Spleen (tissue), 7 donors: ENCODE measurements around the gene DPF1.

ENCODE experiments used
- CTCF ChIP-seq, 11 experiments: fragments of 200-600 bp in 7 of 11; fragments of 450-650 bp in 4 of 11; sonication (generic) in 4 of 11; IDR thresholded peaks in 8 of 11; conservative IDR thresholded peaks in 3 of 11; 1 replicate in 7 of 11; 2 replicates in 4 of 11; pipeline versions ENCODE4 v1.4.0 to v1.8.0; 2016 to 2021; ENCODE audit warnings: antibody characterized with exemption in 11 of 11, inconsistent platforms in 4 of 11, mild to moderate bottlenecking in 1 of 11
- POLR2A ChIP-seq, 3 donors: fragments of 450-650 bp; IDR thresholded peaks; one replicate each; pipeline ENCODE4 v1.5.1; 2017; ENCODE audit warnings: antibody characterized with exemption in 3 of 3, mild to moderate bottlenecking in 1 of 3
- POLR2AphosphoS5 ChIP-seq, 3 donors: sonication (generic); formaldehyde crosslinking; IDR thresholded peaks; one replicate each; pipeline ENCODE4 v1.5.1; 2017; ENCODE audit warnings: antibody characterized with exemption in 3 of 3
- donor health status: DM: no; HTN: no; CAD: no; lungs with moderate emphysema.
- donor health status: DM: no; HTN: no; CAD: no.
- donor health status: DM: no; HTN: no; CAD: no.

- TF ChIP-seq CTCF (IDR thresholded peaks at IDR 0.05 in 8 of 11, conservative IDR thresholded peaks at IDR 0.05 in 3 of 11) (no peak), POLR2A (IDR thresholded peaks at IDR 0.05) (no peak), POLR2AphosphoS5 (IDR thresholded peaks at IDR 0.05) (no peak)
Observed at GRCh38 chr19:38191747-38192146, 32.3 kb downstream of the DPF1 start.
